ENCODE measurements around the gene ARMH3.

DNA sequence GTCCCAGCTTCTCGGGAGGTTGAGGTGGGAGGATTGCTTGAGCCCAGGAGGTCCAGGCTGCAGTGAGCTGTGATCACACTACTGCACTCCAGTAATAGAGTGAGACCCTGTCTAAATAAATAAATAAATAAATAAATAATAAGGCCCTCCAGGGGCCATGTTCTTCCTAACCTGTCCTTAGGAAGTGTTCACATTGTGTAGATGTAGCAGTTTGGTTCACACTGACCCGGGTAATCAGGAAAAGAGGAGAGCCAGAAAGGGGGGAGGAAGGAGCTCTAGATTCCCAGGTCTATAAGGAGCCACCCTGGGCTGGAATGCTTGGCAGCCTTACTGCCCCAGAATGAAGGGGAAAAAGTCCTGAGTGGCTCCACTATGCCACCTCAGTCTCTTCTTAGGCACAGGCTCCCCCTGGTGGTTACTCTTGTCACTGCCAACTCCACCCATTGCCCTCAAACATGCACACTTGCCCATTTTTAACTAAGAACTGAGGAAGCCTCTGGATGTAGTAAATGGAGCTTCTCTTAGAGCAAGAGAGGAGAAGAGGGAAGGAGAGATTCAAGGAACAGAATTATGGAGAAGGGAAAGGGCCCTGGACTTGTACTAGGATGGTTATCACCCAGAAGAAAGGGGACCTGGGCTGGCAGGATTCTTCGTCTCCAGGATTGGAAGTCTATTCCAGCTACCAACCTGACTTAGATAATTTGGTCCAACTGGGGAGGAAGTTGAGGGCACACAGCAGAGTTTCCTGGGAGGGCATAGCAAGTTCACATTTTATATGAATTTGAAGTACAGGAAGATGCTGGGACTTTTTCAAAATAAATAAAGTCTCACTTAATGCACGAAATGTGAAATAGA is 16.9 kb upstream of the ARMH3 start:
- TF ChIP-seq POLR2A (IDR thresholded peaks at IDR 0.05; ENCODE audit: low read depth, low read length) (no peak), TAF1 (IDR thresholded peaks at IDR 0.05; ENCODE audit: borderline replicate concordance, low read depth, low read length) (no peak)

Data from GM12892 (cell line).